ENCODE results near the gene DHFR2.

The DHFR2 gene

DNA sequence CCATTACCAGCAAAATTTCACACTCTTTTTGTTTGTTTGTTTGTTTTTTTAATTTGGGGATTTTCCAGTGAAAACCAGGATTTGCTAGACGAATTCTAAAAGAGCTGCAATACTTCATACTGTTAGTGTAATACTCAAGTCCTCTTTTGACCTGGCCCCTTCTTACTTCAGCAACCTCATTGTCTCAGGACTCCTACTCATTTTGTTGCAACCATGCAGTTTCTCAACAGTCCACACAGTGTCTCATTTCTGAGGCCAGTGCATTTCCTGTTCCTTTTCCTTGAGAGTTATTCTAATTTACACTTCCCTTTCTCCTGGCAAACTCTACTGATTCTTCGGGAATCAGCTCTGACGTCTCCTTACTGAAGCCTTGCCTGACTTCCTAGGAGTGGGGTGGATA, 35.7 kb upstream of the DHFR2 start:
- TF ChIP-seq, protein P1, sequence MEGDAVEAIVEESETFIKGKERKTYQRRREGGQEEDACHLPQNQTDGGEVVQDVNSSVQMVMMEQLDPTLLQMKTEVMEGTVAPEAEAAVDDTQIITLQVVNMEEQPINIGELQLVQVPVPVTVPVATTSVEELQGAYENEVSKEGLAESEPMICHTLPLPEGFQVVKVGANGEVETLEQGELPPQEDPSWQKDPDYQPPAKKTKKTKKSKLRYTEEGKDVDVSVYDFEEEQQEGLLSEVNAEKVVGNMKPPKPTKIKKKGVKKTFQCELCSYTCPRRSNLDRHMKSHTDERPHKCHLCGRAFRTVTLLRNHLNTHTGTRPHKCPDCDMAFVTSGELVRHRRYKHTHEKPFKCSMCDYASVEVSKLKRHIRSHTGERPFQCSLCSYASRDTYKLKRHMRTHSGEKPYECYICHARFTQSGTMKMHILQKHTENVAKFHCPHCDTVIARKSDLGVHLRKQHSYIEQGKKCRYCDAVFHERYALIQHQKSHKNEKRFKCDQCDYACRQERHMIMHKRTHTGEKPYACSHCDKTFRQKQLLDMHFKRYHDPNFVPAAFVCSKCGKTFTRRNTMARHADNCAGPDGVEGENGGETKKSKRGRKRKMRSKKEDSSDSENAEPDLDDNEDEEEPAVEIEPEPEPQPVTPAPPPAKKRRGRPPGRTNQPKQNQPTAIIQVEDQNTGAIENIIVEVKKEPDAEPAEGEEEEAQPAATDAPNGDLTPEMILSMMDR (IDR thresholded peaks at IDR 0.05; ENCODE audit: low read depth, low read length, missing control alignments): peak; percentile 22
- in situ Hi-C loops (cut with HindIII; ENCODE audit: low pct_ligation_motif_present, low sequenced_read_pairs): no loop called here
- H3K4me3 ChIP-seq (ENCODE audit: low read depth, low read length): no peak overlapping the region
- no peak for DNase-seq
- H3K27ac ChIP-seq: no peak overlapping the region
- H3K27me3 ChIP-seq (replicated peaks): no peaks in the 10 kb centered on the region
- H3K36me3 ChIP-seq (replicated peaks): no peaks in the 10 kb centered on the region

DNA sequence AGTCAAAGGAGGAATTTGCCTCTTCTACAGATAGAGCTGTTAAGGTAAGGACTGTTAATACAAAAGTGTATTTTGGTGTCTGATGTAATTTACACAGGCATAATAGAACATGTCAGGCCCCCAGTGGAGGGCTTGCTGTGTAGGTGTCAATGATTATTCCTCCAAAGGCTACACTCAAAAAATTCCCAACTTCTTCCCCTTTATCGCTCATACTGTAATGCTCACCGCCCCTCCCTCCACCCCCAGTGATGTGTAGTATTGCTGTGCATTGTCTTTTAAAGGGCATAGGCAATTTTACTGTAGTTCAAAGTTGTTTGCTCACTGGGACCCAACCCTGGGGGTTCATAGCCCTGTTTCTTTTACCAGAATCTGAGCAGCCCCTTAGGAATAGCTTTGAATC, 32.4 kb upstream of the DHFR2 start:
- Histone ChIP-seq H3K36me3 (replicated peaks) (no peaks in the 10 kb centered on the region), H3K27me3 (replicated peaks) (no peaks in the 10 kb centered on the region), H3K4me3 (ENCODE audit: low read depth, low read length) (no peak overlapping the region), H3K27ac (no peak overlapping the region)
- in situ Hi-C loops (cut with HindIII; ENCODE audit: low pct_ligation_motif_present, low sequenced_read_pairs): no loop called here
- no peak for DNase-seq
- TF ChIP-seq, protein P1 (IDR thresholded peaks at IDR 0.05; ENCODE audit: low read depth, low read length, missing control alignments): no peak

DNA sequence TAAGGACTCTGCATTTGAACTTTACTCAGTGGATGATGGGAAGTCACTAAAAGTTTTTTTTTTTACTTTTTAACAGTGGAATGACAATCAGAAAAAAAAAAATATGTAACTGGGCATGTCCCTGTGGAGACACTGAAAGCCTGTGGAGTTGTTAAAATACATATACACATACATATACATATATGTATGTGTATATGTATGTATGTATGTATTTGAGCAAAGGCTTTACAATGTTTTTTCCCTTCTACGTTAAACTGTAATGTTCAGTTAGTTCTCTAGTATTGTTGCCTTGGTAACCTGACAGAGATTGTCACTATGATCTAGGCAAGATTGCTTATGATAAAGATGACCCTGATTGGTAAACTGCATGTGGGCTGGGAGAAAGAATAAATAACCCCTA, 30.4 kb upstream of the DHFR2 start:
- TF ChIP-seq, protein P1 (IDR thresholded peaks at IDR 0.05; ENCODE audit: low read depth, low read length, missing control alignments): no peak
- no peaks in the 10 kb centered on the region for H3K36me3 ChIP-seq (replicated peaks)
- H3K4me3 ChIP-seq (ENCODE audit: low read depth, low read length): no peak overlapping the region
- no peak for DNase-seq
- no peaks in the 10 kb centered on the region for H3K27me3 ChIP-seq (replicated peaks)
- H3K27ac ChIP-seq: no peak overlapping the region
- in situ Hi-C loops (cut with HindIII; ENCODE audit: low pct_ligation_motif_present, low sequenced_read_pairs): no loop called here

DNA sequence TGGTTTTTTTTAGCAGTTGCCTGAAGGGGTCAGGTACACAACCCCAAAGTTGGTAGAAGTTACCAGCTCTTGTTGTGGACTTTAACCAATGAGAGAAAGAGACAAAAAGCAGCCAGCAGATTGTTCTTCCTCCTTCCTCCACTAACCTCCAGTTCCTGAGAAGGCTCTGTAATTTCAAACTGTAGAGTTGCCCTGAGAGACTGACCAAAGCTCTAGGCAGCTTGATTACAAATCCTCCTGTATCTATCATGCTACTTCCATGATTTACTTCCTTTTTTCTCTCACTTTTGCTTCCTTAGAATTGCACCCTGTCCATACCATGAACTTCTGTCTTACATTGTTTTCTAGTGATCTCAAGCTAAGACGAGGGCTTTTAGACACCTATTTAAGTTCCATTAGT, 29.4 kb upstream of the DHFR2 start:
- in situ Hi-C loops (cut with HindIII; ENCODE audit: low pct_ligation_motif_present, low sequenced_read_pairs): no loop called here
- H3K36me3 ChIP-seq (replicated peaks): no peaks in the 10 kb centered on the region
- TF ChIP-seq, protein P1 (IDR thresholded peaks at IDR 0.05; ENCODE audit: low read depth, low read length, missing control alignments): no peak
- H3K27me3 ChIP-seq (replicated peaks): no peaks in the 10 kb centered on the region
- no peak for DNase-seq
- H3K27ac ChIP-seq: no peak overlapping the region
- H3K4me3 ChIP-seq (ENCODE audit: low read depth, low read length): no peak overlapping the region

DNA sequence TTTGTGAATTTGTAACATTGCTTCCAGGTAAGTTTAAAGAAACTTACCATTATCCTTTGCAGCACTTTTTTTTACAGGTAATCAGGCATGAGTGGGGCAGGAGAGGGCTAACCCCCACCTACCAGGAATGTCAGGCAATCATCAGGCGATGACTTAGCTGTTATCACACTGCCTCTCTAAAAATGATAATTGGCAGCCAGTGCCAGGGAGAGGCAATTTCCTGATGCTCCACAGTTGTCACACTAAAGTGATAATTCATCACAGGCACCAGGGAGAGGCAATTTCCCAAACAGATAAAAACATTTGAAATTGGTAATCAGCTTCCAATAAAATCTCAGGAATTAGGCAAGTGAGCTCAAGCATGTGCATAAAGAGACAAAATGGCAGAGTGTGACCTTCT, 26.4 kb upstream of the DHFR2 start:
- no peak overlapping the region for H3K4me3 ChIP-seq (ENCODE audit: low read depth, low read length)
- no peaks in the 10 kb centered on the region for H3K36me3 ChIP-seq (replicated peaks)
- TF ChIP-seq, protein P1 (IDR thresholded peaks at IDR 0.05; ENCODE audit: low read depth, low read length, missing control alignments): no peak
- no peak overlapping the region for H3K27ac ChIP-seq
- no peak for DNase-seq
- H3K27me3 ChIP-seq (replicated peaks): no peaks in the 10 kb centered on the region
- in situ Hi-C loops (cut with HindIII; ENCODE audit: low pct_ligation_motif_present, low sequenced_read_pairs): no loop called here

DNA sequence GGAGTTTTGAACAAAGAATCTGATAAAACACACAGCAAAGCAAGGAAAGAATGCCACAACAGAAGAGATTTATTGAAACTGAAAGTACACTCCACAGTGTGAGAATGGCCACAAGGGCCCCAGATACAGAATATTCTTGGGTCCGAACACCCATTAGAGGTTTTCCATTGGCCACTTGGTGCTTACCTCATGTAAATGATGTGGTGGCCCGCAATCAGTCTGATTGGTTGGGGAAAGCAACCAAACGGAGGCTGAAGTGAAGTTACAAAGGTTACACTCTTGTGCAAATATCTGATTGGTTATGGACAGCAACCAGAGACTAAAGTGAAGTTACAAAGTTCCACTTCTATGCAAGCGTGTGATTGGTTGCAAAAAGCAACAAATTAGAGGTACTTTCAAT, 20.5 kb upstream of the DHFR2 start:
- Histone ChIP-seq H3K36me3 (replicated peaks) (no peaks in the 10 kb centered on the region), H3K27ac (no peak overlapping the region), H3K27me3 (replicated peaks) (no peaks in the 10 kb centered on the region), H3K4me3 (ENCODE audit: low read depth, low read length) (no peak overlapping the region)
- TF ChIP-seq, protein P1 (IDR thresholded peaks at IDR 0.05; ENCODE audit: low read depth, low read length, missing control alignments): no peak
- in situ Hi-C loops (cut with HindIII; ENCODE audit: low pct_ligation_motif_present, low sequenced_read_pairs): no loop called here
- no peak for DNase-seq
